GM18909 (cell line): ENCODE data around the gene GTF2IRD1.

Experiments
- ATAC-seq: cut with Tn5 transposase; IDR thresholded peaks from one replicate; pipeline ENCODE4 v1.9.1; 2021; ENCODE audit warnings: mild to moderate bottlenecking; ENCODE audit not compliant: unreplicated experiment, poor library complexity

GTF2IRD1 gene

DNA sequence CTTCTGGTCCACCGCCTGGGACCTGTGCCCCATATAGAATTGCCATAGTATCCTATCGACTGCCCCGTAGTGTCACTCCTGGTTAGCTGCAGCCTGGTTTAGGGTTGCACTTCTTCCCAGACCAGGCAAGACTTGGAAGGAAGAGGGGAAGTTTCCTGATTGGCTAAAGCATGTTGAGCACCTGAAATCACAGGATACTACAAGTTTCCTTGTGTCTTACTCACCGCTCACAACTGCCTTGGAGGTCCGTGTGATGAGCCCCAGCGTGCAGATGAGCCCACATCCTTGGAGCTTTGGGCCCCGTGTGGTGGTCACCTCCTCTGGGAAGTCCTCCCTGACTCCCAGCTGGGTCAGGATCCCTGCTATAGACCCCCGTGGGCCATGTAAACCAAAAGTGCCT lies 129.9 kb downstream of the GTF2IRD1 start:
- ATAC-seq: no peak

DNA sequence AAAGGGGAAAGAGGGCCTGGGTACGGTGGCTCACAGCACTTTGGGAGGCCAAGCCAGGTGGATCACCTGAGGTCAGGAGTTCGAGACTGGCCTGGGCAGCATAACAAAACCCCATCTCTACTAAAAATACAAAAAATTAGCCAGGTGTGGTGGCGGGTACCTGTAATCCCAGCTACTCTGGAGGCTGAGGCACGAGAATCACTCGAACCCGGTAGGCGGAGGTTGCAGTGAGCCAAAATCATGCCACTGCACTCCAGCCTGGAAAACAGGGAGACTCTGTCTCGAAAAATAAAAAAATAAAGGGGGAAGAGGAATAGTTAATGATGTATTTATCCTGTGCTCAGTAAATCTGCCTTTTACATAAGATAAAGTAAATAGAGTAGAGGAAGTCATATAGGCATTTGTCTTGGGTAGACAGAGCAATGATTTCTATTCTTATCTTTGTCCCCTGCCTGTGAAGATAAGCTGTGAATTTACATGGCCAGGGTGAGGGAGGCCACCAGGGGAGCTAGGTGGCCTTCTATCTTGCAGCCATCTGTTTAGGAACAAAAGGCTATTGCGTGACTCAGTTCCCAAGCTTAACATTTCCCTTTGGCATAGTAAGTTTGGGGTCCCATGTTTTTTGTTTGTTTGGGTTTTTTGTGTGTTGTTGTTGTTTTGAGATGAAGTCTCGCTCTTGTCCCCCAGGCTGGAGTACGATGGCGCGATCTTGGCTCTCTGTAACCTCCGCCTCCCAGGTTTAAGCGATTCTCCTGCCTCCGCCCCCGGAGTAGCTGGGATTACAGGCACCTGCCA lies 130.7 kb downstream of the GTF2IRD1 start:
- no peak for ATAC-seq

DNA sequence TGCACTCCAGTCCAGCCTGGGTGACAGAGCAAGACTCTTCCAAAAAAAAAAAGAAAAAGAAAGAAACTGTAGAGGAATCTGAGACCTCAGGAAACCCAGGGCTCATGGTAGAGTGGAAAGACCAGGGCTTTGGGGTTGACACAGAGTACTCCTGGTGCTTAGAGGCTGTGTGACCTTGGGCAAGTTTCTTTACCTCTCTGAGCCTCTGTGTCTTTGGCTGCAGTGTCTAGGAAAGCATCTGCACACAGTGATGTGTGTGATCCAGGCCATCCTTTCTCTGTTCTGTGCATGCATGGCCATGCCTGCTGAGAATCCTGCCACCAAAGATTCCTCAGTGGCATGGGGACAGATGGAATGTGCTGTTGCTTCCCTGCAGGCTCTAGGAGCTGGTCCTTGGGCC lies 132.1 kb downstream of the GTF2IRD1 start:
- ATAC-seq: no peak

DNA sequence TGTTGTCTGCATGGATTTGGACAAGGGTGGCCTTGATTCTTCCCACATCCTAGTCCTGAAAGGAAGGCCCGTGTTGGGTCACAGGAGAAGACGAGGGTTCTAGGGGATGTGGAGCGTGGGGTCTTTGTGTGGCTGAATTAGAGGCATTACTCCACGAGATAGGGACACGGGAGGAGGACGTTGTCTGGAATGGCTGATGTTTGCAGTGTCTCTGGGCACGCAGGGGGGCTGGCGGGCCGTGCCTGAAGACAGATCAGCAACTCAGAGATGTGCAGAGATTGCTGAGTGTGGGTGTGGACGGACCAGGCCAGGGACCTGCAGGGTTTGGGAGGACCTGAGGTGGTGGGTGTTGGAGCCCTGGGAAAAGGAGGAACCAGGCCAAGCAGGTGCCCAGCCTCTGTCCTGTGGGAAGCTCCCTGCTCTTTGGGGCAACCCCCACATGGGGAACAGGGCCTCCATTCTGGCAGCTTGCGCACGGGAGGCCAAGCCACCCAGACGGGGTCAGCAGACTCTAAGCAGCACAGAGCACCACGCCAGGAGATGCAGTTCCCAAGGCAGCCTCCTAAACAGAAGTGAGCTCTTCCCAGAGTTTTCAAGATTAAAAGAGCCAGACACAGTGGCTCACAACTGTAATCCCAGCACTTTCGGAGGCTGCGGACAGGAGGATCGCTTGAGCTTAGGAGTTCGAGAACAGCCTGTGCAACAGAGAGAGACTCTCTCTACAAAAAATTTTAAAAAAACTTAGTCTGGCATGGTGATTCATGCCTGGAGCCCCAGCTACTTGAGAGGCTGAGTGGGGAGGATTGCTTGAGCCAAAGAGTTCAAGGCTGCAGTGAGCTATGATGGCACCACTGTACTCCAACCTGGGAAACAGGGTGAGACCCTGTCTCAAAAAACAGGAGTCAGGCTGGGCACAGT lies 132.8 kb downstream of the GTF2IRD1 start:
- no peak for ATAC-seq

DNA sequence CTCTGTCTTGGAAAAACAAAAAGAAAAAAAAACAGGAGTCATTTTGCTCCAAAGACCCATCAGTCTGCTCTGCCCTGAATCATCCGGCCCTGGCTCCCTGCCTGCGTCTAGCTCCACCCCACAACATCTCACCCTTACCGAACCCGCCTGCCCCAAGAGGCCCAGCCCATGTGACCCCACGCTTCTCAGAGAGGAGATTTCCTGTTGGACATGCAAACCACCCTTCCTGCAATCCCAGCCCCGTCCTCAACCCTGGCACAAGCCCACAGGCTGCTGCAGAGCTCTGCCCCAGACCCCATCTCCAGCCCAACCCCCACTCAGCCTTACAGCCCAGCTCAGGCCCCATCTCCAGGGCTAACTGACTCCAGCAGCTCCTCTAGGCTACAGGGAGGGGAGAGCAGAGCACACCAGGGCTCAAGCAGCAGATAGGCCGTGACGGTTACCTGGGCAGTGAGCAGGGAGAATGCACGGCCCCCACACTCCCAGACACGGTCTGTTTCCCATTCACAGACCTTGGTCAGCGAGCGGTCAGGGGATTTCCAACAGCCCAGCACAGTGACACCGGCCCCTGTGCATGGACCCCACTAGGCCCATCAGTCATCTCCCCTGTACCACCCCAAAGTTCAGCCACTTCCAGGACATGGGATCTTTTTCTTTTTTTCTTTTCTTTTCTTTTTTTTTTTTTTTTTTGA lies 133.9 kb downstream of the GTF2IRD1 start:
- ATAC-seq: peak; percentile 87

DNA sequence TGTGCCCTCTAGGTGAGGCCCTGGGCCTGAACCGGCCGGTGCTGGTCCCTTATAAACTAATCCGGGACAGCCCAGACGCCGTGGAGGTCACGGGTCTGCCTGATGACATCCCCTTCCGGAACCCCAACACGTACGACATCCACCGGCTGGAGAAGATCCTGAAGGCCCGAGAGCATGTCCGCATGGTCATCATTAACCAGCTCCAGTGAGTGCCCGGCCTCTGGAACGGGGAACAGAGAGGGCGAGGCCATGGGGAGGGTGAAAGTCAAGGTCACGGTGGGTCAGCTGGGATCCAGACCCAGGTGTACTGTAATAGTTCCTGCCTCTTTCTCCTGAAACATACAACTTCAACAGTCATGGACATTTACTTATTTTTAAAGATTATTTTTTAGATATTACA lies 137.1 kb downstream of the GTF2IRD1 start:
- ATAC-seq: no peak

DNA sequence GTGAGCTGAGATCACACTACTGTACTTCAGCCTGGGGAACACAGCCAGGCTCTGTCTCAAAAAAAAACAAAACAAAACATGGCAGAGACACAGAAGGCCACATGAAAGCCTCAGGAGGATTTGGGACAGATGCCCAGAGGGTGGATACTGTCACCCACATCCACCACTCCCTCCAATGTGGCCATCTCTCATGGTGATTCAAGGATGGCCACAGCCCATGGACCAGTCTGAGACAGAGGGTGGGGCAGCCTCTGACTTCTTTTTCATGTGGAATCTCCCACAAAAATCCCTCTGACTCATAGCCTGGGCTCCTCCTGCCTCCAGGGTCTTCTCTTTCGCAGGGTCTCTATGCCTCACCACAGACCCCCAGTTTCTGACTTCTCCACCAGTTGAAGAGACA lies 144.9 kb downstream of the GTF2IRD1 start:
- ATAC-seq: no peak

DNA sequence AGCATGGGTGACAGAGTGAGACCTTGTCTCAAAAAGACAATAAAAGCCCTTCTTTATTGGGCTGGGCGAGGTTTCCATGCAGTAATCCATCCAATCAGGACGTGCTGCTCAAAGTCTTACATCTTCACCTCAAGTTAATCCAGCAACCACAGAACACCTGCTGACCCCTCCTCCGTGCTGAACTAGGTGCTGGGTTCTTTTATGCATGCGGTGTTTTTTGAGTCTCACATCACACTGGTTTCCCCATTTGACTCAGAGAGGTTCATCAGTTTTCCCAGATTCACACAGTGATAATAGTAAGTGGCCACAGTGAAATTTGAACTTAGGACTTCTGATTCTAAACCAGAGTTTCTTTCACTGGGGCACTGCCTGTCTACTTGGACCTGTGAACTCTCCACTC lies 145.5 kb downstream of the GTF2IRD1 start:
- no peak for ATAC-seq

DNA sequence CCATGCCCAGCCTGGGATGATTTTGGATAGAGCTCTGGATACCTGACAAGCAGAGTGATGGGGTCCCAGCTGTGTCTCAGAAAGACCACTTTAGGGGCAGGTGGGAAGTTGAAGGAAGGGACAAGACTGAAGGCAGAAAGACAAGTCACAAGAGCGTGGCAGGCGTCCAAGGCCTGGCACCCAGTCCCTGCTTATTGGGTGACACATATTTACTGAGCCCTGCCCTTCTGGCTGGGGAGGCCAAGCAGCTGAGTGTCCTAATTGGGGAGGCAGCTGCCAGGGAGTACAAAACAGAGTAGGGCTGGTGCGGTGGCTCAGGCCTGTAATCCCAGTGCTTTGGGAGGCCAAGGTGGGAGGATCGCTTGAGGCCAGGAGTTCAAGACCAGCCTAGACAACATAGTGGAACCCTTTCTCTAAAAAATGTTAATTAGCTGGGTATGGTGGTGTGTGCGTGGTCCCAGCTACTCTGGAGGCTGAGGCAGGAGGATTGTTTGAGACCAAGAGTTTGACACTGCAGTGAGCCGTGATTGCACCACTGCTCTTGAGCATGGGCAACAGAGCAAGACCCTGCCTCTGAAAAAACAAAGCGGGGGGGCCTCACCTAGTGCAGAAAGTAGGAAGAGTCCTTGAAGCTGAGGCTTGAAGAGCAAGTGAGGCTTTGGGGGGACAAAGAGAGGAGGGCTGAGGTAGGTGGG lies 150.8 kb downstream of the GTF2IRD1 start:
- no peak for ATAC-seq

DNA sequence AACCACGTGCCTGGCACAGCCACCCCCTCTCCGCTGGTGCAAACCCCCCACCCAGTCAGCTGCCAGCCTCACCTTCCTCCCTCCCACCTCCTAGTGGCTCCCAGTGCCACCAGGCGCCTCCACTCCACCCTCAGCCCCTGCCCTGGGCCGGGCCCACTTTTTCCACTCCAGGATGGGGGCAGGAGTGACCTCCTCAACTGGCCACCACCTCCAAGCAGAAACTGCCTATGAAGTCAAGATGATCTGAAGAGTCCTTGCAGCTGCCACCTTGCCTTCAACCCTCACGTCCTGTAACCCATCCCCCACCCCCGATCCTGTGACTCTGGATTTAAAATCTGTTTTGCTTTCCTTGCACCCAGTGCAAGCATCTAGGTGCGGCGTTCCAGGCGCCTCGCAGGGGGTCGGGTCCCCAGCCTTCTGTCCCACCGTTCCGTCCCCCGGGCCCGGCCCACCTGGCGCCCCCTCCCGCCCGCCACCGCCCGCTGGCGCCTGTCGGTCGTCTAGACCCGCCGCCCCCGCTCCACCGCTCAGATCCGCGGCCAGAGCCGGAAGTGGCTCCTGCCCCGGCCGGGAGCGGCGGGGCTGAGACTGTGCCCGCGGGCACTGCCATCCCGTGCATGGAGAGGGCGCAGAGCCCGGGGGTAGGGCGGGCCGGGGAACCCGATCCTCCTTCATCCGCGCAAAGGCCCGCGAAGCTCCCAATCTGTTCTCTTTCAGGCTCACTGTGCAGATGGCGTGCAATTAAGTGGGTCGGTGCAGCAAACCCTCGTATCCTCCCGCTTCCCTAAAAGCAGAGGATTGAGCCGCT lies 152.6 kb downstream of the GTF2IRD1 start:
- peak; percentile 61 for ATAC-seq

DNA sequence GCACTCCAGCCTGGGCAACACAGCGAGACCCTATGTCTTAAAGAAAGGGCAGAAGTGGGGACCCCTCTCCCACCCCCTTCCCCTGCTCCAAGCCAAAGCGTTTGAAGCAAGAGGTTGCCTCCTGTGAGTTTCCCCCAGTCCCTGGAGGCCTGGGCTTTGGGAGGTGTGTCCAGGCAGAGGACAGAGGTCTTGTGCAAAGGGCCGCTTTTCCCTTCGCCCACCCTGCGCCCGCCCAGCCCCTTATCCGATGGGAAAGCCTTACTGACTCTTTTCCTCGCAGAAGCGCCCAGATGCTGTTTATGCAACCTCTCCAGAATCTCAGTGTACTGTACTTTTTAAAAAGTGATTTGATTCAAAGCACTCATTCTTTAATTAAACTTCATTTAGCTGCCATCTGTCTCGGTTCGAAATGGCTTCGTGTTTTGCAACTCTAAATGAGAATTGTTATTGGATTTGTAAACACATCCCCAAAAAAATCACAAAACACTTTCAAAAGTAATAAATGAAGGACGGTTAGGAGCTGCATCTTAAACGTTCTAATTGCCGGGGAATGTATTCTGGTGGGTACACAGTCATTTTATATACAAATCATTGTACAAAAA lies 153.3 kb downstream of the GTF2IRD1 start:
- no peak for ATAC-seq

DNA sequence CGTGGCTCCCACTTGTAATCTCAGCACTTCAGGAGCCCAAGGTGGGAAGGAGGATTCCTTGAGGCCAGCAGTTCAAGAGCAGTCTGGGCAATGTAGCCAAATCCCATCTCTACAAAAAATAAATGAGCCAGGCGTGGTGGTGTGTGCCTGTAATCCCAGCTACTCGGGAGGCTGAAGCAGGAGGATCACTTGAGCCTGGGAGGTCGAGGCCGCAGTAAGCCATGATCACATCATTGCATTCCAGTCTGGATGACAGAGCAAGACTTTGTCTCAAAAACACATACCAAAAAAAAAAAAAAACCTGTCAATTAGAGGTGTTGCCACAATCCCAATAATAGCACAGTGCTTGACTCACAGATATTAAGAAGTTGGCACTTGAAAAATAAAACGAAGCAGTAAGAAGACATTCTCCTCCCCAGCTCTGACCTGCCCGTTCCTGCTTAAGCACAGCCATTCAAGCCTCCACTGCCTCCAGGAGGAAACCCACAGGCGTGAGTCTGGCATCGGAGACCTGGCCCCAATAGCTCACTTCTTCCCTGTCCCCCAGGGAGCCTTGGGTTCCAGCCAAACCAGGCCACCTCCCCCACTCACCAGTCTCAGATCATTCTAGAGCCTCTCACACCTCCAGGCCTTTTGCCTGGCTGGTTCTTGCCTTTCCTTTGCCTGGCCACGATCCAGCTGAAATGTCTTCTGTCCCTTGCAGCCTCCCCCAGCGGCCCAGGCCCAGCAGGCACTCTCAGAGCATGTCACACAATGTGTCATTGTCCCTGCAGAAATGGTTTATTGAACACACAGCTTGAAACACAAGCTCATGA lies 158.5 kb downstream of the GTF2IRD1 start:
- no peak for ATAC-seq

DNA sequence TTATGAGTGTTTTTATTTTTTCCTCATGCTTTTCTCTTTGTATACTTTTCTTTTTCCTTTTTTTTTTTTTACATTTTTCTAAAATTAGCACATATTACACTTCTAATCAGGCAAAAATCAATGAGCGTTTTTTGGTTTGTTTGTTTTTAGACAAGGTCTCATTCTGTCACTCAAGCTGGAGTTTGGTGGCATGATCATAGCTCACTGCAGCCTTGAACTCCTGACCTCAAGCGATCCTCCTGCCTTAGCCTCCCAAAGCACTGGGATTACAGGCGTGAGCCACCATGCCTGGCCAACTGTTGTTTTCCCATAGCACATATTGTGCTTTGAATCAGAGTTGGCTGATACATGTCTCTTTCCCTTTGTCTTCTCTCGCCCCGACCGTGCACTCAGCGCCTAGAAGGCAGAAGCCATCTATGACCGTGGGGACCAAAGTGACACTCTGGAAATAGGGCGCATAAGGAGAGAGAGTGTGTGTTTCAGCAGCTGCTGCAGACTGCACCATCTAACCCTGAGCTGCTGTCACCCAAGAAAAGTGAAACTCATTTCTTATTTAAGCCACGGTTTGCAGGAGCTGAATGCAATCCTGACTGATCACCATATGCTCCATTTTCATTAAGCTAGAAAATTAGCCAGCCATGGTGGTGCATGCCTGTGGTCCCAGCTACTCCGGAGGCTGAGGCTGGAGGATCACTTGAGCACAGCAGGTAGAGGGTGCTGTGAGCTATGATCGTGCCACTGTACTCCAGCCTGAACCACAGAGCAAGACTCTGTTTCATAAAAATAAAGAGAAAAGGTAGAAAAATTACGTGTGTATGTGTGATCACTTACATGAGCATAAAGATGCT lies 162.5 kb downstream of the GTF2IRD1 start:
- ATAC-seq: no peak

DNA sequence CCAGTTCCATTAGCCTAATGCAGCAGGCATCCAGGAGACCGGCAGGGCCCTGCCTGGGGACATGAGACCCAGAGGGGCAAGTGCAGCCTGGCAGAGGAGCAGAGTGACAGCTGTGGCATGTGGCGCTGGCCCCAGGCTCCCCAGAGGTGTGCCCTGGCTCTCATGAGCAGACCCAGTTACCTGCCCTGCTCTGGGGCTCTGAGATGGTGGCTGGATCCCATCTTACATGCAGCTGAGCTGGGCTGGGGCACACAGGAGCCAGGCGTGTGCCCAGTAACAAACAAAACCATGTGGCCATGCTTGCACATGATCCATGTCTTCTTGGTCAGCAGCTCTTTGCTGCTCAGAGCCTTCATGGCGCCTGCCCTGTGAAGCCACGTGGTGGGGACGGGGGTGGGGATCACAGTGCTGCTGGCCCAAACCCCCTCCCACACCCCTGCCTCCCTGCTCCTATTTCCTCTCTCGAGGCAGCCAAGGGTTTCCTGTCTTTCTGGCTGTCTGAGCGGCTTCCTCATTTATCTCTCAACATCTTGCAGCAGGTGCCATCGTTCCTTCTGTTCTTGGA lies 163.6 kb downstream of the GTF2IRD1 start:
- no peak for ATAC-seq

DNA sequence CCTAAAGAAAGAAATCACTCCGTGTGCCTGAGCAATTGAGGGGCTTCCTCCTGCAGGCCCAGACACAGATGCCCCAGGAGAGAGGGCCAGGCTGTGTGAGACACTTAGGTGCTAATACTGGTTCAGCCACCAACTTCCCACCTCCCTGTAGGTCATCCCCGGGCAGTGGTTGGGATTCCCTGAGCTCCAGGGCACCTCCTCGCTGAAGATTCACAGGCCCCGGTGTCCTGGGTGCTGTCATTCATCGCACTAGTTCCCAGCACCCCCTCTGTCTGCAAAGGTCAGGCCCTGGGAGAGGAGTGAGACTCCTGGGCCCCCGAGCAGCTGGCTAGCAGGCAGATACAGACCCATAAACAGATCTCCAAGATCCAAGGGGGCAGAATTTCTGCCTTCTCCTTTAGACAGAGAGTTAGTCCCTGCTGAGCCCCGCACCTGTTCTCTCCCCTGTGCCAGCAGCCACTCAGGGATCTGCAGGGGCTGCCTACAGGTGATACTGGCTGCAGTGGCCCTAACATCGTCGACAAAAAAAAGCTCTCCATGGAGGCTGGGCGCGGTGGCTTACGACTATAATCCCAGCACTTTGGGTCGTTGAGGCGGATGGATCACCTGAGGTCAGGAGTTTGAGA lies 165.6 kb downstream of the GTF2IRD1 start:
- ATAC-seq: no peak

DNA sequence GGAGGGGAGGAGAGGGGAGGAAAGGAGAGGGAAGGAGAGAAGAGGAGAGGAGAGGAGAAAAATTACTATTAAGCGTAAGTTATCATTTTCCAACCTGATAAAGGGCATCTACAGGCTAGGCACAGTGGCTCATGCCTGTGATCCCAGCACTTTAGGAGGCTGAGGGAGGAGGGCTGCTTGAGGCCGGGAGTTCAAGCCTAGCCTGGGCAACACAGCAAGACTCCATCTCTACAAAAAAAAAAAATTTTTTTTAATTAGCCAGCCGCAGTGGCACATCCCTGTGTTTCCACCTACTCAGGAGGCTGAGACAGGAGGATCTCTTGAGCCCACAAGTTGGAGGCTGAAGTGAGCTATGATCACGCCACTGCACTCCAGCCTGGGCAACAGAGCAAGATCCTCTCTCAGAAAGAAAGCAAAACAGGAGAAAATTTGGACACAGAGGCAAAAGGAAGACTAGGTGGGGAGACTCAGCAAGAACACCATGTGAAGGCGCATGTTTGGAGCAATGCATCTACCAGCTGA lies 168.6 kb downstream of the GTF2IRD1 start:
- ATAC-seq: no peak
